Left forelimb (tissue), 1 donor: Measurements from ENCODE around the gene MAP7.

Source experiments
- DNase-seq: peaks from one replicate; pipeline ENCODE4 v3.0.0-alpha.2; 2018; ENCODE audit warnings: low spot score

The MAP7 gene

GRCh38 chr6:136529710-136530109, 20.5 kb downstream of the MAP7 start:
- DNase-seq: no peak

- no peak for DNase-seq
Measured at GRCh38 chr6:136528477-136528876, 21.7 kb downstream of the MAP7 start.

- no peak for DNase-seq
Measured at GRCh38 chr6:136527831-136528230, 22.4 kb downstream of the MAP7 start.

- DNase-seq: no peak
Measured at GRCh38 chr6:136526937-136527336, 23.3 kb downstream of the MAP7 start.

- no peak for DNase-seq
Measured at GRCh38 chr6:136526196-136526930, 23.9 kb downstream of the MAP7 start.

GRCh38 chr6:136525586-136526195, 24.5 kb downstream of the MAP7 start:
- DNase-seq: no peak

- DNase-seq: no peak
Measured at GRCh38 chr6:136524936-136525413, 25.2 kb downstream of the MAP7 start.

GRCh38 chr6:136524339-136524935, 25.8 kb downstream of the MAP7 start:
- no peak for DNase-seq

- no peak for DNase-seq
Measured at GRCh38 chr6:136523196-136523595, 27.0 kb downstream of the MAP7 start.

- no peak for DNase-seq
Measured at GRCh38 chr6:136522636-136523035, 27.6 kb downstream of the MAP7 start.

GRCh38 chr6:136521911-136522310, 28.3 kb downstream of the MAP7 start:
- DNase-seq: no peak

- DNase-seq: no peak
Measured at GRCh38 chr6:136521427-136521826, 28.8 kb downstream of the MAP7 start.

- no peak for DNase-seq
Measured at GRCh38 chr6:136520517-136520916, 29.7 kb downstream of the MAP7 start.

- DNase-seq: no peak
Measured at GRCh38 chr6:136517582-136517981, 32.6 kb downstream of the MAP7 start.

GRCh38 chr6:136517002-136517401, 33.2 kb downstream of the MAP7 start:
- DNase-seq: no peak

GRCh38 chr6:136514591-136514990, 35.6 kb downstream of the MAP7 start:
- DNase-seq: no peak

- DNase-seq: no peak
Measured at GRCh38 chr6:136511926-136512325, 38.3 kb downstream of the MAP7 start.

GRCh38 chr6:136511397-136511796, 38.8 kb downstream of the MAP7 start:
- no peak for DNase-seq

- DNase-seq: no peak
Measured at GRCh38 chr6:136510782-136511181, 39.4 kb downstream of the MAP7 start.

- no peak for DNase-seq
Measured at GRCh38 chr6:136510299-136510698, 39.9 kb downstream of the MAP7 start.

- DNase-seq: no peak
Measured at GRCh38 chr6:136508725-136509392, 41.4 kb downstream of the MAP7 start.

- DNase-seq: no peak
Measured at GRCh38 chr6:136506124-136506799, 44.0 kb downstream of the MAP7 start.
